Tibial artery (tissue), 4 donors: ENCODE data around the gene TSR3.

Source experiments
- DNase-seq, 2 donors: peaks; one replicate each; pipeline ENCODE4 v3.0.0-alpha.2; 2019
- H3K27ac ChIP-seq, 2 donors: fragments of 200-600 bp; sonication (generic) in 1 of 2; 1 replicate in 1 of 2; 2 replicates in 1 of 2; pipeline ENCODE4 v1.5.1; 2018 to 2019; ENCODE audit warnings: mild to moderate bottlenecking in 1 of 2
- H3K27me3 ChIP-seq, 2 donors: fragments of 200-600 bp; sonication (generic) in 1 of 2; one replicate each; pipeline versions ENCODE4 v1.5.1 to v1.6.0; 2016 to 2019
- H3K36me3 ChIP-seq, 3 donors: fragments of 200-600 bp; sonication (generic) in 2 of 3; one replicate each; pipeline ENCODE4 v1.5.1; 2016 to 2019; ENCODE audit warnings: mild to moderate bottlenecking in 2 of 3
- H3K4me1 ChIP-seq, 4 donors: fragments of 200-600 bp; sonication (generic) in 2 of 4; 1 replicate in 3 of 4; 2 replicates in 1 of 4; pipeline ENCODE4 v1.5.1; 2016 to 2019
- H3K4me3 ChIP-seq, 2 donors: fragments of 200-600 bp; sonication (generic) in 1 of 2; 1 replicate in 1 of 2; 2 replicates in 1 of 2; pipeline ENCODE4 v1.5.1; 2018 to 2019; ENCODE audit warnings: mild to moderate bottlenecking in 2 of 2
- H3K9me3 ChIP-seq, 3 donors: fragments of 200-600 bp; sonication (generic) in 1 of 3; one replicate each; pipeline ENCODE4 v1.5.1; 2016 to 2019
- intact Hi-C: fragments of 100-400 bp; cut with DNase I; formaldehyde crosslinking; loops from one replicate; pipeline ENCODE4 v1.15.0; 2023; ENCODE audit warnings: low total_unique reads
- TF ChIP-seq, protein P1 (sequence below), 2 experiments: fragments of 200-600 bp in 1 of 2; fragments of 450-650 bp in 1 of 2; IDR thresholded peaks; one replicate each; pipeline ENCODE4 v1.5.1; 2017 to 2019; ENCODE audit warnings: antibody characterized with exemption in 2 of 2, mild to moderate bottlenecking in 1 of 2, moderate library complexity in 1 of 2

Gene TSR3

DNA sequence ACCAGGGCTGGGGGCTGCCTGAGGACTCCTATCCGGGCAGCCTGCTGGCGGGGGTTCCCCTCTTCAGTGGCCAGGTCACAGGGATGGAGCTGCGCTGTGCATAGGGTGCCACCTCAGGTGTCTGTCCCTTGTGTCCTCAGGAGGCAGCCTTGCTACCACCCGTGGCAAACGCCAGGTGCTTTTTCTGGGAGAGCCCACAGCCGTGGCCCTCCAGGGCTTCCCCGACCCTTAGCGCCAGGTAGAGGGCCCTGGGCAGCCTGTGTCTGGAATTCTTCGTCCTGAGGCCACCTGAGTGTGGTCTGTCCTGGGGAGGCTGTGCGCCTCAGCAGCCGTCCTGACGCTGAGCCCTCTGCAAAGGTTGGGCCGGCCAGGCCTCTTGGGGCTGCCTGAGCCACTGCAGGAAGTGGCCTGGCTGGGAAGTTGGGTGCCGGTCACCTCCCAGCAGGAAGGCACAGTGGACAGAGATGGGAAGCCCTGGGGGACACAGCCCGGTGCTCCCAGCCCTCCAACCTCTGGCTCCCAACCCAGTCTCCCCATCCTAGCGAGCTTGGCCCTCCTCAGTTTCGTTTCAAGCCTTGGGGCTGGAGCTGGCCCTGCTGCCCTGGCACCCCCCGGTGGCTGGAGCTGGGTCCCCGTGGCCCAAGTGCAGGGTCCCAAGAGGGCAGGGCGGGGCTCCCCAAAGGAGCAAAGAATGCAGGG is 25.9 kb downstream of the TSR3 start:
- Histone ChIP-seq H3K27me3 (peaks cover 0 to 11% of the 10 kb centered on the region in 2 donors), H3K4me3 (no peak overlapping the region), H3K4me1 (peaks cover 0 to under 1% (median 0%) of the 10 kb centered on the region in 4 donors), H3K9me3 (peaks cover 0 to 8% (median 8%) of the 10 kb centered on the region in 3 donors), H3K36me3 (peaks cover 41 to 71% (median 46%) of the 10 kb centered on the region in 3 donors), H3K27ac (no peak overlapping the region)
- intact Hi-C loops: no loop called here
- TF ChIP-seq, protein P1, sequence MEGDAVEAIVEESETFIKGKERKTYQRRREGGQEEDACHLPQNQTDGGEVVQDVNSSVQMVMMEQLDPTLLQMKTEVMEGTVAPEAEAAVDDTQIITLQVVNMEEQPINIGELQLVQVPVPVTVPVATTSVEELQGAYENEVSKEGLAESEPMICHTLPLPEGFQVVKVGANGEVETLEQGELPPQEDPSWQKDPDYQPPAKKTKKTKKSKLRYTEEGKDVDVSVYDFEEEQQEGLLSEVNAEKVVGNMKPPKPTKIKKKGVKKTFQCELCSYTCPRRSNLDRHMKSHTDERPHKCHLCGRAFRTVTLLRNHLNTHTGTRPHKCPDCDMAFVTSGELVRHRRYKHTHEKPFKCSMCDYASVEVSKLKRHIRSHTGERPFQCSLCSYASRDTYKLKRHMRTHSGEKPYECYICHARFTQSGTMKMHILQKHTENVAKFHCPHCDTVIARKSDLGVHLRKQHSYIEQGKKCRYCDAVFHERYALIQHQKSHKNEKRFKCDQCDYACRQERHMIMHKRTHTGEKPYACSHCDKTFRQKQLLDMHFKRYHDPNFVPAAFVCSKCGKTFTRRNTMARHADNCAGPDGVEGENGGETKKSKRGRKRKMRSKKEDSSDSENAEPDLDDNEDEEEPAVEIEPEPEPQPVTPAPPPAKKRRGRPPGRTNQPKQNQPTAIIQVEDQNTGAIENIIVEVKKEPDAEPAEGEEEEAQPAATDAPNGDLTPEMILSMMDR (IDR thresholded peaks at IDR 0.05): no peak
- no peak for DNase-seq

DNA sequence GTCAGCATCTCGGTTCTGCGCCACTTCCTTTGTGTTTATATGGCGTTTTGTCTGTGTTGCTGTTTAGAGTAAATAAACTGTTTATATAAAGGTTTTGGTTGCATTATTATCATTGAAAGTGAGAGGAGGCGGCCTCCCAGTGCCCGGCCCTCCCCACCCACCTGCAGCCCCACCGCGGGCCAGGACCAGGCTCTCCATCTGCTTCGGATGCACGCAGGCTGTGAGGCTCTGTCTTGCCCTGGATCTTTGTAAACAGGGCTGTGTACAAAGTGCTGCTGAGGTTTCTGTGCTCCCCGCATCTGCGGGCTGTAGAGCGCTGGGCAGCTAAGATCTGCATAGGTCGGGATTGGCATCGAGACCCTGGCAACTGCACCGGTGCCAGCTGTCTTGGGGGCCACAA is 26.4 kb downstream of the TSR3 start:
- Histone ChIP-seq H3K36me3 (peaks cover 46 to 77% (median 51%) of the 10 kb centered on the region in 3 donors), H3K4me1 (no peaks in the 10 kb centered on the region), H3K27ac (no peak overlapping the region), H3K4me3 (no peak overlapping the region), H3K27me3 (peaks cover 0 to 6% of the 10 kb centered on the region in 2 donors), H3K9me3 (peaks cover 0 to 3% (median 3%) of the 10 kb centered on the region in 3 donors)
- no peak for DNase-seq
- intact Hi-C loops: no loop called here
- TF ChIP-seq, protein P1 (IDR thresholded peaks at IDR 0.05): no peak

DNA sequence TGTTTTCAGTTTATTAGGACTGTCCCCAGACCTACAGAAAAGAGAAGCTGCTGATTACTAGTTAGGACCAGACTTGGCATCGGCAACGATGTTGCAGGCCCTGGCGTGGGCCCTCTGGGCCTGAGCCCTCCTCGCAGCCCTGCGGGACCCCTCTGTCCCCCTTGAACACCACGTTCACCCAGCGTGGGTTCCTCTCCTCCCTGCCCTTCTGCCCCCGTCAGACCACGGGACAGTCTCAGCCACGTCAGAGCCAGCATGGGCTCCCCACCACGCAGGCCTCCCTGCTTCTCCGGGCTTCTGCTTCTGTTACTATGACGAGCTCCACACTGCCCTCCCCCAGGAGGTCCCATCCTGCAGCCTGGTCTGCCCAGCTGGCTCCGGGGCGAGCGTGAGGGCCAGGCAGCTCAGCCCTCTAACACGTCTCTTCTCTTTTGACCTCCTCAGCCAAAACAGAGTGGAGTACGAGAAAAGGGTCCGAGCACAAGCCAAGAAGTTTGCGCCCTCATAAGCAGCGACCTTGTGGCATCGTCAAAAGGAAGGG is 27.3 kb downstream of the TSR3 start:
- Histone ChIP-seq H3K9me3 (no peaks in the 10 kb centered on the region), H3K27me3 (no peaks in the 10 kb centered on the region), H3K4me3 (no peak overlapping the region), H3K36me3 (peaks cover 55 to 86% (median 60%) of the 10 kb centered on the region in 3 donors), H3K4me1 (no peaks in the 10 kb centered on the region), H3K27ac (no peak overlapping the region)
- intact Hi-C loops: no loop called here
- no peak for DNase-seq
- TF ChIP-seq, protein P1 (IDR thresholded peaks at IDR 0.05): no peak

DNA sequence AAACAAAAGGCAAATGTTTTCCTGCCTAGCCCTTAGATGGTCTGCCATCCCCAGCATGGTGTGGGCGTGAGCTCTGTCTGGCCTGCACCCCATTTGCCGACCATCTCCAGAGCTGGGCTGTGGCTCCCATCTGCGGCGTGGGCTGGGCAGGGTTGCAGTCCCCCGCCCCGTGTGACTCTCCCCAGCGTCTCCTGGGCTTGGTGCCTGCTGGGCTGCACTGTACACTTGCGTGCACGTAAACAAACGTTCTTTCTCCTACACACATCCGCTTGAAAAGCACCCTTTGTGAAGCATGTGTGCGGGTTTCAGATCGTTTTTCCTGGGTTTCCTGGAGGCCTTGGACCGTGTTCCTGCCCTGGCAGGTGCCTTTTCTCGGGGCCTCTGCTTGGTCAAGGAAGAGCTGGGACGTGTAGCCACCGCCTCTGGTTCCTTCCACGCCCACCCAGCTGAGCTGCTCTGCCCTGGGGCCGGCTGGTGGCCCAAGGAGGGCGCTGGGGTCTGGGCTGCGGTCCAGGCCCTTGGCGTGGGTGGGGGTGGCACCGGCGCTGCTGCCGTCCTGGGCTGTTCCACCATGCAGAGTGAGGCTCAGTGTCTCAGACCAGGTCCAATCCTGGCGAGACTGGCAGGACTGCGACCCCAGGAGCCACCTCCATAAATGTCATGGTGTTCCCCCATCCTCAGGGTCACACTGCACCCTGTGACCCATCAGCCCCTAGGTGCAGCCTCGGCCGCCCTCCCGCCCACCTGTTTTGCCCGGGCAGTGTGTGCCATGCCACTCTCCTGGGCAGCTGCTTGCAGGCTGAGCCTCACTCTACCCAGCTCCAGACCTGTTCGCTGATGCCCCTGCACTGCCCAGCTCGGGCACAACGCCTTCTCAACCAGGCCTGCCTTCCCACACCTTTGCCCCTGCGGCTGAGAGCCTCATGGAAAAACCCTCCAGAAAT is 28.1 kb downstream of the TSR3 start:
- peaks cover 63 to 94% (median 68%) of the 10 kb centered on the region in 3 donors for H3K36me3 ChIP-seq
- intact Hi-C loops: no loop called here
- DNase-seq: no peak

GRCh38 chr16:1322407-1322806 is 29.3 kb downstream of the TSR3 start:
- Histone ChIP-seq H3K36me3 (peaks cover 75 to 100% (median 80%) of the 10 kb centered on the region in 3 donors), H3K27me3 (no peaks in the 10 kb centered on the region), H3K4me3 (no peak overlapping the region), H3K9me3 (no peaks in the 10 kb centered on the region), H3K4me1 (no peaks in the 10 kb centered on the region), H3K27ac (no peak overlapping the region)
- intact Hi-C loops: no loop called here
- TF ChIP-seq, protein P1 (IDR thresholded peaks at IDR 0.05): no peak
- no peak for DNase-seq

More for the DNA sequence above, 28.1 kb downstream of the TSR3 start:
- Histone ChIP-seq H3K4me1 (no peaks in the 10 kb centered on the region), H3K4me3 (no peak overlapping the region), H3K27me3 (no peaks in the 10 kb centered on the region), H3K27ac (no peak overlapping the region), H3K9me3 (no peaks in the 10 kb centered on the region)
- TF ChIP-seq, protein P1 (IDR thresholded peaks at IDR 0.05): no peak
